MV-4-11 (cell line): ENCODE results near the gene PARD3B.

Experiments used
- DNase-seq: peaks from one replicate; lab custom pipeline; 2025; lab: John Stamatoyannopoulos, UW

Gene PARD3B

GRCh38 chr2:204892506-204893255 lies 347.4 kb downstream of the PARD3B start:
- DNase-seq, result no peak

GRCh38 chr2:204896146-204896545 lies 350.9 kb downstream of the PARD3B start:
- no peak for DNase-seq

- no peak for DNase-seq
These were observed 352.3 kb downstream of the PARD3B start for GRCh38 chr2:204897561-204897960.

- DNase-seq, result no peak
These were observed 353.8 kb downstream of the PARD3B start for GRCh38 chr2:204898928-204899640.

- no peak for DNase-seq
These were observed 354.7 kb downstream of the PARD3B start for GRCh38 chr2:204899983-204900382.

- no peak for DNase-seq
These were observed 355.2 kb downstream of the PARD3B start for GRCh38 chr2:204900487-204900886.

- DNase-seq, result no peak
These were observed 355.6 kb downstream of the PARD3B start for GRCh38 chr2:204900910-204901309.

GRCh38 chr2:204901591-204901990 lies 356.3 kb downstream of the PARD3B start:
- no peak for DNase-seq

- DNase-seq, result no peak
These were observed 364.5 kb downstream of the PARD3B start for GRCh38 chr2:204909791-204910190.

- no peak for DNase-seq
These were observed 368.0 kb downstream of the PARD3B start for GRCh38 chr2:204913312-204913711.

- DNase-seq, result no peak
These were observed 368.7 kb downstream of the PARD3B start for GRCh38 chr2:204913854-204914464.

- DNase-seq, result no peak
These were observed 369.4 kb downstream of the PARD3B start for GRCh38 chr2:204914708-204915107.

- DNase-seq, result no peak
These were observed 371.9 kb downstream of the PARD3B start for GRCh38 chr2:204917089-204917701.

- no peak for DNase-seq
These were observed 375.5 kb downstream of the PARD3B start for GRCh38 chr2:204920776-204921175.

- DNase-seq, result no peak
These were observed 378.7 kb downstream of the PARD3B start for GRCh38 chr2:204923957-204924356.

- DNase-seq, result no peak
These were observed 386.3 kb downstream of the PARD3B start for GRCh38 chr2:204931562-204931961.

- DNase-seq, result no peak
These were observed 388.6 kb downstream of the PARD3B start for GRCh38 chr2:204933735-204934374.

GRCh38 chr2:204944927-204945326 lies 399.7 kb downstream of the PARD3B start:
- DNase-seq, result no peak

- DNase-seq, result no peak
These were observed 400.1 kb downstream of the PARD3B start for GRCh38 chr2:204945376-204945775.

- no peak for DNase-seq
These were observed 401.6 kb downstream of the PARD3B start for GRCh38 chr2:204946892-204947291.

- DNase-seq, result no peak
These were observed 402.1 kb downstream of the PARD3B start for GRCh38 chr2:204947405-204947804.
